SU-DHL-6 (cell line): ENCODE results near the gene LPAR5.

Experiments
- H2AFZ ChIP-seq: fragments of 200-600 bp; sonication (generic); 2 replicates; pipeline ENCODE4 v1.6.1; 2014; ENCODE audit warnings: low read depth, mild to moderate bottlenecking, moderate library complexity, mixed read lengths, antibody characterized with exemption, low read length; ENCODE audit not compliant: severe bottlenecking
- H3F3A ChIP-seq: fragments of 200-600 bp; shearing (Covaris generic); 2 replicates; pipeline ENCODE4 v1.6.0; 2016; ENCODE audit warnings: antibody characterized with exemption, mild to moderate bottlenecking; ENCODE audit not compliant: insufficient read depth
- H3K27ac ChIP-seq: fragments of 200-600 bp; sonication (generic); 2 replicates; pipeline ENCODE4 v1.5.1; 2016; ENCODE audit warnings: low read depth, mild to moderate bottlenecking, low read length, moderate library complexity, mixed read lengths
- H3K27me3 ChIP-seq: fragments of 200-600 bp; sonication (generic), shearing (Covaris generic); 2 replicates; pipeline ENCODE4 v1.6.0; 2014; ENCODE audit warnings: mild to moderate bottlenecking, low read length
- H3K36me3 ChIP-seq: fragments of 200-600 bp; sonication (generic); 2 replicates; pipeline ENCODE4 v1.6.1; 2014; ENCODE audit warnings: mild to moderate bottlenecking, low read length, mixed read lengths
- H3K4me2 ChIP-seq: fragments of 300-600, 200-600 bp; shearing (Covaris generic), sonication (generic); 2 replicates; pipeline ENCODE4 v1.6.0; 2014; ENCODE audit warnings: low read length, low read depth, mild to moderate bottlenecking; ENCODE audit not compliant: poor library complexity, severe bottlenecking
- H3K4me3 ChIP-seq: fragments of 200-600 bp; sonication (generic); 2 replicates; pipeline ENCODE4 v1.5.1; 2014; ENCODE audit warnings: antibody characterized with exemption, low read length, mild to moderate bottlenecking, mixed read lengths; ENCODE audit not compliant: insufficient read depth, poor library complexity, severe bottlenecking
- H3K79me2 ChIP-seq: fragments of 200-600 bp; sonication (generic); 2 replicates; pipeline ENCODE4 v1.6.1; 2014; ENCODE audit warnings: mild to moderate bottlenecking, low read length, moderate library complexity; ENCODE audit not compliant: insufficient read depth
- H3K9ac ChIP-seq: fragments of 200-600 bp; sonication (generic); 2 replicates; pipeline ENCODE4 v1.7.0; 2014; ENCODE audit warnings: mild to moderate bottlenecking, low read length
- H3K9me2 ChIP-seq: fragments of 200-600 bp; sonication (generic); replicated peaks from 2 replicates; pipeline ENCODE4 v1.6.1; 2014; ENCODE audit warnings: low read length; ENCODE audit not compliant: insufficient read depth
- H3K9me3 ChIP-seq: fragments of 200-600 bp; sonication (generic); 2 replicates; pipeline ENCODE4 v1.6.1; 2014; ENCODE audit warnings: low read length, mixed read lengths; ENCODE audit not compliant: insufficient read depth
- H4K20me1 ChIP-seq: fragments of 200-600 bp; sonication (generic); 2 replicates; pipeline ENCODE4 v1.6.1; 2014; ENCODE audit warnings: low read depth, mild to moderate bottlenecking, antibody characterized with exemption, low read length, moderate library complexity, mixed read lengths
- EZH2phosphoT487 ChIP-seq: fragments of 200-600 bp; sonication (generic), shearing (Covaris generic); conservative IDR thresholded peaks from 2 replicates; pipeline ENCODE4 v1.6.1; 2018; ENCODE audit warnings: mild to moderate bottlenecking, antibody characterized with exemption, low read length, moderate library complexity, mixed read lengths
- TF ChIP-seq, protein P1 (sequence below): fragments of 200-600 bp; sonication (generic); IDR thresholded peaks from one replicate; pipeline ENCODE4 v1.5.1; 2017; ENCODE audit warnings: antibody characterized with exemption, mild to moderate bottlenecking, low read length, moderate library complexity; ENCODE audit not compliant: insufficient read depth, poor library complexity, severe bottlenecking

The LPAR5 gene

GRCh38 chr12:6631549-6631961 is 4.2 kb downstream of the LPAR5 start:
- H3K9me2 ChIP-seq = no peaks in the 10 kb centered on the region
- H2AFZ ChIP-seq = no peak overlapping the region
- H3K9ac ChIP-seq = peak overlapping the region; percentile 72
- peak overlapping the region; percentile 79 for H3K4me2 ChIP-seq
- H3K4me3 ChIP-seq = peak overlapping the region; percentile 53
- no peaks in the 10 kb centered on the region for H3K36me3 ChIP-seq
- no peak for TF ChIP-seq EZH2phosphoT487
- TF ChIP-seq, protein P1, sequence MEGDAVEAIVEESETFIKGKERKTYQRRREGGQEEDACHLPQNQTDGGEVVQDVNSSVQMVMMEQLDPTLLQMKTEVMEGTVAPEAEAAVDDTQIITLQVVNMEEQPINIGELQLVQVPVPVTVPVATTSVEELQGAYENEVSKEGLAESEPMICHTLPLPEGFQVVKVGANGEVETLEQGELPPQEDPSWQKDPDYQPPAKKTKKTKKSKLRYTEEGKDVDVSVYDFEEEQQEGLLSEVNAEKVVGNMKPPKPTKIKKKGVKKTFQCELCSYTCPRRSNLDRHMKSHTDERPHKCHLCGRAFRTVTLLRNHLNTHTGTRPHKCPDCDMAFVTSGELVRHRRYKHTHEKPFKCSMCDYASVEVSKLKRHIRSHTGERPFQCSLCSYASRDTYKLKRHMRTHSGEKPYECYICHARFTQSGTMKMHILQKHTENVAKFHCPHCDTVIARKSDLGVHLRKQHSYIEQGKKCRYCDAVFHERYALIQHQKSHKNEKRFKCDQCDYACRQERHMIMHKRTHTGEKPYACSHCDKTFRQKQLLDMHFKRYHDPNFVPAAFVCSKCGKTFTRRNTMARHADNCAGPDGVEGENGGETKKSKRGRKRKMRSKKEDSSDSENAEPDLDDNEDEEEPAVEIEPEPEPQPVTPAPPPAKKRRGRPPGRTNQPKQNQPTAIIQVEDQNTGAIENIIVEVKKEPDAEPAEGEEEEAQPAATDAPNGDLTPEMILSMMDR = no peak
- H3K9me3 ChIP-seq = no peaks in the 10 kb centered on the region
- peaks cover 19% of the 10 kb centered on the region for H3F3A ChIP-seq
- no peaks in the 10 kb centered on the region for H3K27me3 ChIP-seq
- peaks cover 9% of the 10 kb centered on the region; the same call in 1 of the 2 replicates for H3K79me2 ChIP-seq
- H3K27ac ChIP-seq = peak overlapping the region; percentile 91
- H4K20me1 ChIP-seq = no peaks in the 10 kb centered on the region

DNA sequence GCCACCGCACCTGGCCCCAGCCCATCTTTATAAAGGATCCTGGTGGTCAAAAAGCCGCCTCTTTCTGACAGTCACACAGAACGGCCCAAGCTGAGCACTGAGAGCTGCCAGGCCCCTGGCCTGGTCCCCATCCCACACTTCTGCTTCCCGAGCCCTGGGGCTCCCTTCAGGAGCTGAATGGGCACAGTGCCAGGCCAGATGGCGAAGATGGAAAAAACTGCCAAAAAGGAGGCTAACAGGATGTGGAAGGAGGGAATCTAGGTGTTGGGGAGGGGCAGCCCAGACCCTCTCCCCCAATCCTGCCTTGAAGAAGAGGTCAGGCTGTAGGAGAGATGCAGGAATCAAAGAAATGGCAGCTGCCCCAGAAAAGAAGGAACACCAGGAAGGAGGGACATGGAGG is 5.0 kb downstream of the LPAR5 start:
- H3K27me3 ChIP-seq = no peaks in the 10 kb centered on the region
- H3K27ac ChIP-seq = peak overlapping the region; percentile 91
- H3K79me2 ChIP-seq = peaks cover 9% of the 10 kb centered on the region; the same call in 1 of the 2 replicates
- no peak overlapping the region for H2AFZ ChIP-seq
- peak overlapping the region; percentile 79 for H3K4me2 ChIP-seq
- TF ChIP-seq EZH2phosphoT487 = no peak
- TF ChIP-seq, protein P1 = no peak
- H3K9me2 ChIP-seq = no peaks in the 10 kb centered on the region
- peak overlapping the region; percentile 53 for H3K4me3 ChIP-seq
- no peaks in the 10 kb centered on the region for H3K36me3 ChIP-seq
- H3F3A ChIP-seq = peaks cover 23% of the 10 kb centered on the region
- H3K9me3 ChIP-seq = no peaks in the 10 kb centered on the region
- H4K20me1 ChIP-seq = no peaks in the 10 kb centered on the region
- peak overlapping the region; percentile 72 for H3K9ac ChIP-seq

- no peaks in the 10 kb centered on the region for H3K36me3 ChIP-seq
- peaks cover 29% of the 10 kb centered on the region for H3F3A ChIP-seq
- H3K9ac ChIP-seq = peak overlapping the region; percentile 49
- H2AFZ ChIP-seq = no peak overlapping the region
- peaks cover 9% of the 10 kb centered on the region for H3K79me2 ChIP-seq
- no peaks in the 10 kb centered on the region for H3K9me2 ChIP-seq
- no peaks in the 10 kb centered on the region for H4K20me1 ChIP-seq
- peak overlapping the region; percentile 42 for H3K4me3 ChIP-seq
- H3K9me3 ChIP-seq = no peaks in the 10 kb centered on the region
- no peaks in the 10 kb centered on the region for H3K27me3 ChIP-seq
- H3K27ac ChIP-seq = peak overlapping the region; percentile 82
- TF ChIP-seq, protein P1 = no peak
- TF ChIP-seq EZH2phosphoT487 = no peak
- peak overlapping the region; percentile 71 for H3K4me2 ChIP-seq
Measured at GRCh38 chr12:6627616-6628015, 8.1 kb downstream of the LPAR5 start.
